Neural progenitor cell (in vitro differentiated cells): Measurements from ENCODE around the gene SCCPDH.

Experiments used
- EZH2phosphoT487 ChIP-seq: fragments of 200-600 bp; sonication (generic); IDR thresholded peaks from 2 replicates; pipeline ENCODE4 v1.6.1; 2017; ENCODE audit warnings: antibody characterized with exemption
- TF ChIP-seq, protein P1 (sequence below): fragments of 200-600 bp; sonication (generic); IDR thresholded peaks from 2 replicates; pipeline ENCODE4 v1.5.1; 2017; ENCODE audit warnings: antibody characterized with exemption, mild to moderate bottlenecking

DNA sequence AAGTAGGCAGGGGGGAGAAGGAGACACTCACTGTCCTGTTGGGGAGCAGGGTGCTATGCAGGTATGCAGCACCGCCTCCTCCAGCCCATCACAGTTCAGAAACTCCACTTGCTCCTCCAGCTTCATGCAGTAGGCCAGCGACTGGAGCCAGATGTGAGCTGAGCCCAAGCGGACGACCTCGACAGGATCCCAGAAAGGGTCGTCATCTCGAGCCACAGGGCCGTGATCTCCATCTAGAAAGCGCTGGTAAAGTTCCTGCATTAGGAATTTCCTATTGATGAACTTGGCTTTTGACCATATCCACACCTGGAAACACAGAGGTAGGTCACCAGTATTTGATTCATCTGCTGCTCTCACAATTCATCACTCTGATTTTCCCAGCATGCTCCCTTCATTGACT is 56.1 kb downstream of the SCCPDH start:
- TF ChIP-seq EZH2phosphoT487 = no peak
- TF ChIP-seq, protein P1, sequence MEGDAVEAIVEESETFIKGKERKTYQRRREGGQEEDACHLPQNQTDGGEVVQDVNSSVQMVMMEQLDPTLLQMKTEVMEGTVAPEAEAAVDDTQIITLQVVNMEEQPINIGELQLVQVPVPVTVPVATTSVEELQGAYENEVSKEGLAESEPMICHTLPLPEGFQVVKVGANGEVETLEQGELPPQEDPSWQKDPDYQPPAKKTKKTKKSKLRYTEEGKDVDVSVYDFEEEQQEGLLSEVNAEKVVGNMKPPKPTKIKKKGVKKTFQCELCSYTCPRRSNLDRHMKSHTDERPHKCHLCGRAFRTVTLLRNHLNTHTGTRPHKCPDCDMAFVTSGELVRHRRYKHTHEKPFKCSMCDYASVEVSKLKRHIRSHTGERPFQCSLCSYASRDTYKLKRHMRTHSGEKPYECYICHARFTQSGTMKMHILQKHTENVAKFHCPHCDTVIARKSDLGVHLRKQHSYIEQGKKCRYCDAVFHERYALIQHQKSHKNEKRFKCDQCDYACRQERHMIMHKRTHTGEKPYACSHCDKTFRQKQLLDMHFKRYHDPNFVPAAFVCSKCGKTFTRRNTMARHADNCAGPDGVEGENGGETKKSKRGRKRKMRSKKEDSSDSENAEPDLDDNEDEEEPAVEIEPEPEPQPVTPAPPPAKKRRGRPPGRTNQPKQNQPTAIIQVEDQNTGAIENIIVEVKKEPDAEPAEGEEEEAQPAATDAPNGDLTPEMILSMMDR = no peak
